H1 (cell line): ENCODE data around the gene RTN3. TPM values are rescaled to one million over a fixed set of nuclear protein-coding genes. Genes with fewer than 3 reads are reported as not detected.

ENCODE experiments used
- CTCF ChIA-PET: fragments of 300-600 bp; sonication (Branson Sonifier 250); formaldehyde crosslinking; loops from one replicate; lab custom pipeline; 2021; ENCODE audit not compliant: partially characterized antibody; lab: Charles Lee
- POLR2A ChIA-PET: fragments of 300-600 bp; sonication (Branson Sonifier 250); formaldehyde crosslinking; loops from one replicate; lab custom pipeline; 2021; ENCODE audit warnings: inconsistent platforms; ENCODE audit not compliant: partially characterized antibody; lab: Charles Lee
- DNase-seq, 2 experiments: peaks; one replicate each; pipeline versions ENCODE4 v3.0.0 to v3.0.0-alpha.2; 2010 to 2022; ENCODE audit warnings: low spot score in 2 of 2, low read depth in 1 of 2, mixed read lengths in 1 of 2
- FAIRE-seq: peaks from 2 replicates; lab custom pipeline; 2011; peaks lifted over from hg19 to GRCh38; lab: Jason Lieb, UNC
- H2AFZ ChIP-seq: 2 replicates; pipeline ENCODE4 v1.8.1; 2012; ENCODE audit warnings: low read length, inconsistent platforms
- H2AK5ac ChIP-seq: 2 replicates; pipeline ENCODE4 v1.6.1; 2013; ENCODE audit warnings: low read depth, low read length
- H2BK120ac ChIP-seq: replicated peaks from 2 replicates; pipeline ENCODE3; 2013; ENCODE audit warnings: low read depth, low read length, inconsistent platforms
- H2BK12ac ChIP-seq: 2 replicates; pipeline ENCODE4 v1.6.1; 2013; ENCODE audit warnings: low read depth, low read length
- H2BK15ac ChIP-seq: 2 replicates; pipeline ENCODE4 v1.6.1; 2013; ENCODE audit warnings: low read length
- H2BK20ac ChIP-seq: 2 replicates; pipeline ENCODE4 v1.6.1; 2013; ENCODE audit warnings: low read length
- H2BK5ac ChIP-seq: 2 replicates; pipeline ENCODE4 v1.6.1; 2013; ENCODE audit warnings: low read depth, low read length
- H3K14ac ChIP-seq: 2 replicates; pipeline ENCODE4 v1.6.1; 2013; ENCODE audit warnings: inconsistent platforms; ENCODE audit not compliant: insufficient read length
- H3K18ac ChIP-seq: 2 replicates; pipeline ENCODE4 v1.6.1; 2013; ENCODE audit warnings: low read length; ENCODE audit errors: extremely low read depth
- H3K23ac ChIP-seq: 2 replicates; pipeline ENCODE4 v1.6.1; 2013; ENCODE audit warnings: inconsistent platforms; ENCODE audit not compliant: insufficient read length
- H3K23me2 ChIP-seq: 2 replicates; pipeline ENCODE4 v1.6.1; 2013; ENCODE audit warnings: low read depth, low read length
- H3K27ac ChIP-seq: 2 replicates; pipeline ENCODE4 v1.6.1; 2011; ENCODE audit warnings: low read depth, low read length, inconsistent platforms
- H3K27me3 ChIP-seq, 4 experiments: replicated peaks in 1 of 4; 1 replicate in 1 of 4; 2 replicates in 3 of 4; pipeline versions ENCODE4 v1.6.1 to v1.8.1; 2011 to 2013; ENCODE audit warnings: low read length in 3 of 4, mild to moderate bottlenecking in 3 of 4, inconsistent platforms in 2 of 4, mixed read lengths in 2 of 4, moderate library complexity in 1 of 4; ENCODE audit not compliant: control insufficient read depth in 3 of 4, insufficient read depth in 3 of 4; ENCODE audit errors: extremely low read depth in 1 of 4
- H3K36me3 ChIP-seq, 4 experiments: 2 replicates each; pipeline versions ENCODE4 v1.6.1 to v1.8.1; 2011 to 2013; ENCODE audit warnings: mild to moderate bottlenecking in 4 of 4, low read length in 3 of 4, moderate library complexity in 2 of 4, control low read depth in 1 of 4, inconsistent platforms in 1 of 4; ENCODE audit not compliant: insufficient read depth in 4 of 4, control insufficient read depth in 2 of 4
- H3K4ac ChIP-seq: replicated peaks from 2 replicates; pipeline ENCODE3; 2013; ENCODE audit warnings: low read length, low read depth, mixed read lengths, inconsistent platforms; ENCODE audit not compliant: insufficient read length
- H3K4me1 ChIP-seq, 4 experiments: replicated peaks in 1 of 4; 1 replicate in 1 of 4; 2 replicates in 3 of 4; pipeline versions ENCODE4 v1.6.1 to v1.8.1; 2011 to 2013; ENCODE audit warnings: low read length in 3 of 4, inconsistent platforms in 2 of 4, mixed read lengths in 1 of 4; ENCODE audit not compliant: insufficient read depth in 4 of 4, control insufficient read depth in 3 of 4
- H3K4me2 ChIP-seq, 2 experiments: 2 replicates each; pipeline versions ENCODE4 v1.6.1 to v1.8.1; 2011 to 2013; ENCODE audit warnings: low read depth in 2 of 2, low read length in 2 of 2, control low read depth in 1 of 2, inconsistent platforms in 1 of 2, mild to moderate bottlenecking in 1 of 2; ENCODE audit not compliant: insufficient read depth in 1 of 2
- H3K4me3 ChIP-seq, 4 experiments: fragments of 200-600, 300-600 bp in 1 of 4; sonication (generic), shearing (Covaris generic), sonication (Bioruptor Twin) in 1 of 4; 2 replicates each; pipeline versions ENCODE4 v1.5.1 to v1.8.1; 2011 to 2016; ENCODE audit warnings: low read length in 4 of 4, low read depth in 3 of 4, control low read depth in 2 of 4, inconsistent platforms in 2 of 4, mild to moderate bottlenecking in 2 of 4, mixed read lengths in 1 of 4, moderate library complexity in 1 of 4; ENCODE audit not compliant: insufficient read depth in 2 of 4; ENCODE audit errors: extremely low read depth in 1 of 4
- H3K56ac ChIP-seq: replicated peaks from 2 replicates; pipeline ENCODE3; 2013; ENCODE audit warnings: low read depth, mild to moderate bottlenecking, mixed read lengths, low read length, inconsistent platforms; ENCODE audit not compliant: insufficient read length
- H3K79me1 ChIP-seq: 2 replicates; pipeline ENCODE4 v1.6.1; 2013; ENCODE audit warnings: low read depth, low read length, control low read depth
- H3K79me2 ChIP-seq, 2 experiments: 2 replicates each; pipeline versions ENCODE4 v1.6.1 to v1.8.1; 2012 to 2013; ENCODE audit warnings: low read length in 2 of 2, mild to moderate bottlenecking in 2 of 2, inconsistent platforms in 1 of 2; ENCODE audit not compliant: insufficient read depth in 2 of 2, control insufficient read depth in 1 of 2
- H3K9ac ChIP-seq, 4 experiments: replicated peaks in 1 of 4; 1 replicate in 1 of 4; 2 replicates in 3 of 4; pipeline versions ENCODE4 v1.6.1 to v1.8.1; 2011 to 2013; ENCODE audit warnings: low read depth in 3 of 4, low read length in 3 of 4, control low read depth in 2 of 4, mild to moderate bottlenecking in 2 of 4, moderate library complexity in 2 of 4, inconsistent platforms in 1 of 4; ENCODE audit errors: extremely low read depth in 1 of 4
- H3K9me3 ChIP-seq, 2 experiments: 2 replicates each; pipeline versions ENCODE4 v1.6.1 to v1.8.1; 2012 to 2013; ENCODE audit warnings: mild to moderate bottlenecking in 2 of 2, moderate library complexity in 2 of 2, control low read depth in 1 of 2, inconsistent platforms in 1 of 2, low read depth in 1 of 2, low read length in 1 of 2, mixed read lengths in 1 of 2; ENCODE audit not compliant: insufficient read depth in 2 of 2
- H4K20me1 ChIP-seq, 2 experiments: replicated peaks in 1 of 2; 2 replicates each; pipeline versions ENCODE3 to v1.8.1; 2011 to 2013; ENCODE audit warnings: inconsistent platforms in 2 of 2, low read length in 2 of 2, mild to moderate bottlenecking in 1 of 2; ENCODE audit not compliant: insufficient read depth in 2 of 2, control insufficient read depth in 1 of 2
- H4K5ac ChIP-seq: 2 replicates; pipeline ENCODE4 v1.6.1; 2013; ENCODE audit warnings: low read length, low read depth, mixed read lengths, inconsistent platforms; ENCODE audit not compliant: insufficient read length
- H4K8ac ChIP-seq: 2 replicates; pipeline ENCODE4 v1.8.0; 2013; ENCODE audit warnings: mild to moderate bottlenecking, moderate library complexity, low read length, inconsistent platforms; ENCODE audit not compliant: insufficient read depth; ENCODE audit errors: extremely low read depth
- H4K91ac ChIP-seq: replicated peaks from 2 replicates; pipeline ENCODE3; 2013; ENCODE audit warnings: low read length, mixed read lengths, inconsistent platforms; ENCODE audit not compliant: insufficient read length
- CHD2 ChIP-seq: IDR thresholded peaks from 2 replicates; pipeline ENCODE4 v1.6.1; 2012; ENCODE audit warnings: low read length, improper control_type of control experiment
- HDAC6 ChIP-seq: IDR thresholded peaks from one replicate; pipeline ENCODE4 v1.7.1; 2012; ENCODE audit warnings: low read depth, mild to moderate bottlenecking, inconsistent platforms, low read length, moderate library complexity
- SP4 ChIP-seq: IDR thresholded peaks from 2 replicates; pipeline ENCODE4 v1.6.1; 2012; ENCODE audit warnings: low read length, inconsistent platforms
- WGBS, 2 experiments: shearing (Covaris generic) in 1 of 2; methylation state at CpG; one replicate each; pipeline versions ENCODE4 v1.1.6 to v1.1.7; 2013 to 2015; ENCODE audit warnings: low lambda C conversion rate in 2 of 2, mixed read lengths in 2 of 2, inconsistent platforms in 1 of 2, low coverage in 1 of 2, missing lambda C conversion rate in 1 of 2; ENCODE audit not compliant: insufficient replicate concordance in 2 of 2, insufficient coverage in 1 of 2, insufficient read length in 1 of 2; ENCODE audit errors: extremely low coverage in 1 of 2, missing lambda C conversion rate in 1 of 2; 5-methylcytosine and 5-hydroxymethylcytosine counted together
- polyA plus RNA-seq, 7 experiments: library from polyadenylated mRNA; depleted of rRNA in 3 of 7; stranded (reverse) in 5 of 7; unstranded in 2 of 7; fragments of >200 nt in 5 of 7; fragments of 200-250 nt in 2 of 7; gene quantifications; 1 replicate in 5 of 7; 2 replicates in 1 of 7; 4 replicates in 1 of 7; pipeline versions ENCODE4 v1.2.1 to v1.2.3, GENCODE V29; 2011 to 2013; ENCODE audit warnings: missing spikeins in 2 of 7, mixed read lengths in 2 of 7
- total RNA-seq: library from RNA; stranded (reverse); fragmentation: NEBNext Ultra II Directional; extraction: Animal tissue kit (Norgen Biotek cat#: 25700); gene quantifications from 2 replicates; pipeline ENCODE4 v1.2.1, GENCODE V29; 2021

Gene RTN3
- total and polyA plus RNA-seq, 2 of the 8 experiments (the other 6 are each of a cell fraction or from before 2014, with no cell fraction given): 160 to 203 TPM

DNA sequence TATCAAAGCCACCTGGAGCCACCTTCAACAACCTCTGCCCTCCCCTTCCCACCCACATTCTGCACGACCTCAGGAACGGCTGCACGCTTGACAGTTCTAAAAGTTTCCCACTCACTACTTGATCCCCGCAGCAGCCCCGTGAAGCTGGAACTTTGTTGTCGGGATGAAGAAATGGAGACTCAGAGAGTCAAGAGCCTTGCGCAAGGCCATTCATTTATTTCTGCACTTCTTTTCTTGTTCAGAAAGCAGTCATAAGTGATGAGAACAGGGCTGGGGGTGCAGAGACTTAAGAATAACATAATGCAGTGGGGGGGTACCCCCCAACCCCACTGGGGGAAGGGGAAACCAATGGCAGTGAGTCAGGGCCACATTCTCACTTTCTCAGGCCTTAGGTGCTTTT lies 89.5 kb downstream of the RTN3 start:
- WGBS, 2 experiments: 93% methylated on average over 7 of the region's 7 CpGs; no CpG with 5 or more reads in 1 of the 2 experiments
- no peak for TF ChIP-seq HDAC6
- TF ChIP-seq SP4: no peak
- TF ChIP-seq CHD2: no peak
- TF ChIP-seq, all 59 proteins: peak for 0

More for the DNA sequence above, 89.5 kb downstream of the RTN3 start:
- peaks cover 0 to 21% of the 10 kb centered on the region in 2 experiments; a peak in 2 of 4 replicates for H3K79me2 ChIP-seq
- no peak overlapping the region for H3K4me3 ChIP-seq
- H4K5ac ChIP-seq: no peak overlapping the region
- DNase-seq: no peak
- peaks cover 0 to 3% (median 0%) of the 10 kb centered on the region in 4 experiments; a peak in 1 of 8 replicates for H3K36me3 ChIP-seq
- H2BK15ac ChIP-seq: 0 out of 2 replicates have a peak overlapping the region, but pooled peaks have one; percentile 29
- H3K27ac ChIP-seq: no peak overlapping the region
- H4K20me1 ChIP-seq: peaks cover 10 to 13% of the 10 kb centered on the region in 2 experiments
- H3K9ac ChIP-seq: no peak overlapping the region
- H2BK12ac ChIP-seq: no peak overlapping the region
- no peak overlapping the region for H2BK5ac ChIP-seq
- peaks cover 6% of the 10 kb centered on the region for H3K79me1 ChIP-seq
- H3K4ac ChIP-seq: no peak overlapping the region
- ChIA-PET POLR2A (interaction anchor here (2.6 kb wide), 1 partner anchor 9 kb away, joined by 9 read pairs; no protein-coding TSS in a partner anchor), CTCF (no interaction called here)
- no peak for FAIRE-seq
- H2BK20ac ChIP-seq: no peak overlapping the region
- H3K23me2 ChIP-seq: peaks cover 11% of the 10 kb centered on the region
- no peak overlapping the region for H2AK5ac ChIP-seq
- H2AFZ ChIP-seq: no peak overlapping the region
- H3K9me3 ChIP-seq: no peaks in the 10 kb centered on the region
- no peak overlapping the region for H2BK120ac ChIP-seq
- H4K91ac ChIP-seq: no peak overlapping the region
- H3K27me3 ChIP-seq: peaks cover 0 to 16% (median 13%) of the 10 kb centered on the region in 4 experiments; a peak in 6 of 7 replicates
- H4K8ac ChIP-seq: no peak overlapping the region
- peaks cover 5 to 18% (median 12%) of the 10 kb centered on the region in 4 experiments for H3K4me1 ChIP-seq
- H3K4me2 ChIP-seq: peak overlapping the region in 1 of 2 experiments; percentile 99; a peak in 1 of 4 replicates
- no peak overlapping the region; the same call in 1 of the 2 replicates for H3K18ac ChIP-seq
- H3K56ac ChIP-seq: no peak overlapping the region
- no peak overlapping the region for H3K23ac ChIP-seq
- H3K14ac ChIP-seq: no peak overlapping the region
